HEK293 (cell line): ENCODE measurements around the gene GNAZ.

Experiments used
- CTCF ChIA-PET: fragments of 350-600 bp; formaldehyde crosslinking; extraction: SDS; loops from one replicate; lab custom pipeline; 2021; ENCODE audit warnings: antibody characterized with exemption; lab: Yijun Ruan, JAX
- POLR2A ChIA-PET: fragments of 300-600 bp; formaldehyde crosslinking; extraction: SDS; loops from one replicate; lab custom pipeline; 2020; ENCODE audit warnings: antibody characterized with exemption, inconsistent platforms; lab: Yijun Ruan, JAX
- H3K27ac ChIP-seq: fragments of 200-500 bp; sonication (Bioruptor generic); 2 replicates; pipeline ENCODE4 v1.5.1; 2014; ENCODE audit warnings: low read depth, low read length, control low read depth, inconsistent platforms; ENCODE audit errors: extremely low read depth
- H3K36me3 ChIP-seq, 2 experiments: fragments of 200-500 bp in 1 of 2; sonication (Bioruptor generic) in 1 of 2; 1 replicate in 1 of 2; 2 replicates in 1 of 2; pipeline ENCODE4 v1.5.1; 2014 to 2017; ENCODE audit warnings: inconsistent platforms in 2 of 2, low read length in 2 of 2; ENCODE audit not compliant: control insufficient read depth in 2 of 2, insufficient read depth in 1 of 2
- H3K4me1 ChIP-seq: fragments of 200-500 bp; sonication (Bioruptor generic); 2 replicates; pipeline ENCODE4 v1.5.1; 2014; ENCODE audit warnings: mild to moderate bottlenecking, low read length, inconsistent platforms; ENCODE audit not compliant: control insufficient read depth, insufficient read depth
- H3K4me3 ChIP-seq: 2 replicates; pipeline ENCODE4 v1.5.1; 2011; ENCODE audit warnings: low read depth, mild to moderate bottlenecking, control low read depth, low read length, moderate library complexity
- H3K9me3 ChIP-seq: fragments of 200-500 bp; sonication (Bioruptor generic); 2 replicates; pipeline ENCODE4 v1.5.1; 2014; ENCODE audit warnings: low read depth, low read length, inconsistent platforms; ENCODE audit not compliant: control insufficient read depth, insufficient read depth
- ELK4 ChIP-seq: IDR thresholded peaks from 2 replicates; pipeline ENCODE4 v1.6.1; 2011; ENCODE audit warnings: mild to moderate bottlenecking, low read depth, low read length, borderline replicate concordance
- GLIS1 ChIP-seq: fragments of 450-650 bp; formaldehyde crosslinking; IDR thresholded peaks from 2 replicates; pipeline ENCODE4 v1.5.1; 2016; ENCODE audit warnings: missing biosample characterization, missing genetic modification characterization
- KLF1 ChIP-seq: fragments of 450-650 bp; formaldehyde crosslinking; IDR thresholded peaks from 2 replicates; pipeline ENCODE4 v1.5.1; 2016; ENCODE audit warnings: missing biosample characterization, missing genetic modification characterization
- MYNN ChIP-seq: fragments of 450-650 bp; formaldehyde crosslinking; IDR thresholded peaks from 2 replicates; pipeline ENCODE4 v1.5.1; 2016; ENCODE audit warnings: missing biosample characterization, missing genetic modification characterization, borderline replicate concordance
- MZF1 ChIP-seq: fragments of 450-650 bp; formaldehyde crosslinking; IDR thresholded peaks from 2 replicates; pipeline ENCODE4 v1.5.1; 2017; ENCODE audit warnings: missing biosample characterization, missing genetic modification characterization, borderline replicate concordance
- YY1 ChIP-seq: fragments of 450-650 bp; formaldehyde crosslinking; IDR thresholded peaks from 2 replicates; pipeline ENCODE4 v1.5.1; 2018; ENCODE audit warnings: missing biosample characterization, missing genetic modification characterization
- ZBTB48 ChIP-seq: fragments of 450-650 bp; formaldehyde crosslinking; IDR thresholded peaks from 2 replicates; pipeline ENCODE4 v1.5.1; 2016; ENCODE audit warnings: missing biosample characterization, missing genetic modification characterization
- ZFP3 ChIP-seq: fragments of 450-650 bp; formaldehyde crosslinking; IDR thresholded peaks from 2 replicates; pipeline ENCODE4 v1.5.1; 2016; ENCODE audit warnings: low read depth, missing biosample characterization, missing genetic modification characterization
- ZIC2 ChIP-seq: fragments of 450-650 bp; formaldehyde crosslinking; IDR thresholded peaks from 2 replicates; pipeline ENCODE4 v1.5.1; 2016; ENCODE audit warnings: missing biosample characterization, missing genetic modification characterization
- ZNF155 ChIP-seq: fragments of 450-650 bp; formaldehyde crosslinking; IDR thresholded peaks from 2 replicates; pipeline ENCODE4 v1.5.1; 2016; ENCODE audit warnings: missing biosample characterization, missing genetic modification characterization
- ZNF24 ChIP-seq: fragments of 450-650 bp; formaldehyde crosslinking; IDR thresholded peaks from 2 replicates; pipeline ENCODE4 v1.5.1; 2016; ENCODE audit warnings: missing biosample characterization, missing genetic modification characterization
- ZNF292 ChIP-seq: fragments of 450-650 bp; formaldehyde crosslinking; IDR thresholded peaks from 2 replicates; pipeline ENCODE4 v1.5.1; 2016; ENCODE audit warnings: low read depth, missing biosample characterization, missing genetic modification characterization, borderline replicate concordance
- ZNF404 ChIP-seq: fragments of 450-650 bp; formaldehyde crosslinking; IDR thresholded peaks from 2 replicates; pipeline ENCODE4 v1.5.1; 2017; ENCODE audit warnings: missing biosample characterization, missing genetic modification characterization
- ZNF433 ChIP-seq: fragments of 450-650 bp; formaldehyde crosslinking; IDR thresholded peaks from 2 replicates; pipeline ENCODE4 v1.5.1; 2016; ENCODE audit warnings: missing biosample characterization, missing genetic modification characterization, low read depth
- ZNF513 ChIP-seq: fragments of 450-650 bp; IDR thresholded peaks from 2 replicates; pipeline ENCODE4 v1.5.1; 2018; ENCODE audit warnings: missing biosample characterization, missing genetic modification characterization
- ZNF521 ChIP-seq: fragments of 450-650 bp; formaldehyde crosslinking; IDR thresholded peaks from 2 replicates; pipeline ENCODE4 v1.5.1; 2017; ENCODE audit warnings: missing biosample characterization, mild to moderate bottlenecking, missing genetic modification characterization
- ZNF555 ChIP-seq: fragments of 450-650 bp; formaldehyde crosslinking; conservative IDR thresholded peaks from 2 replicates; pipeline ENCODE4 v1.5.1; 2017; ENCODE audit warnings: missing biosample characterization, mild to moderate bottlenecking, missing genetic modification characterization, inconsistent platforms
- ZNF561 ChIP-seq: fragments of 450-650 bp; IDR thresholded peaks from 2 replicates; pipeline ENCODE4 v1.5.1; 2018; ENCODE audit warnings: missing biosample characterization, missing genetic modification characterization, borderline replicate concordance
- ZNF585B ChIP-seq: fragments of 450-650 bp; formaldehyde crosslinking; IDR thresholded peaks from 2 replicates; pipeline ENCODE4 v1.5.1; 2016; ENCODE audit warnings: missing biosample characterization, missing genetic modification characterization
- ZNF660 ChIP-seq: fragments of 450-650 bp; IDR thresholded peaks from 2 replicates; pipeline ENCODE4 v1.5.1; 2018; ENCODE audit warnings: missing biosample characterization, mild to moderate bottlenecking, missing genetic modification characterization
- ZNF670 ChIP-seq: fragments of 450-650 bp; formaldehyde crosslinking; IDR thresholded peaks from 2 replicates; pipeline ENCODE4 v1.5.1; 2016; ENCODE audit warnings: missing biosample characterization, missing genetic modification characterization, low read depth
- ZSCAN16 ChIP-seq: fragments of 450-650 bp; formaldehyde crosslinking; IDR thresholded peaks from 2 replicates; pipeline ENCODE4 v1.5.1; 2016; ENCODE audit warnings: missing biosample characterization, missing genetic modification characterization
- TF ChIP-seq, protein P1 (sequence below): fragments of 450-650 bp; IDR thresholded peaks from 2 replicates; pipeline ENCODE4 v1.5.1; 2018; ENCODE audit warnings: missing biosample characterization, mild to moderate bottlenecking, missing genetic modification characterization
- TF ChIP-seq, protein P2 (sequence below): fragments of 450-650 bp; formaldehyde crosslinking; IDR thresholded peaks from 2 replicates; pipeline ENCODE4 v1.5.1; 2016; ENCODE audit warnings: missing biosample characterization, missing genetic modification characterization

Gene GNAZ

GRCh38 chr22:23058481-23059283, 11.6 kb upstream of the GNAZ start:
- CTCF ChIA-PET, result no interaction called here
- no peak overlapping the region for H3K4me3 ChIP-seq
- TF ChIP-seq ZNF292 (tag by site-specific recombination) (no peak), KLF1 (tag by site-specific recombination) (peak; percentile 77), ZNF521 (tag by site-specific recombination) (no peak), GLIS1 (peak; percentile 83)
- TF ChIP-seq, all 188 proteins: peak for 2
- no peaks in the 10 kb centered on the region for H3K4me1 ChIP-seq
- POLR2A ChIA-PET, result no interaction called here
- no peaks in the 10 kb centered on the region for H3K36me3 ChIP-seq
- no peaks in the 10 kb centered on the region for H3K9me3 ChIP-seq
- H3K27ac ChIP-seq, result no peak overlapping the region

GRCh38 chr22:23059284-23059948, 10.9 kb upstream of the GNAZ start:
- H3K4me1 ChIP-seq, result no peaks in the 10 kb centered on the region
- TF ChIP-seq ZNF660 (tag by site-specific recombination) (no peak), YY1 (tag by site-specific recombination) (no peak), ZNF433 (tag by site-specific recombination) (no peak), ZNF513 (tag by site-specific recombination) (no peak), ZNF404 (no peak)

DNA sequence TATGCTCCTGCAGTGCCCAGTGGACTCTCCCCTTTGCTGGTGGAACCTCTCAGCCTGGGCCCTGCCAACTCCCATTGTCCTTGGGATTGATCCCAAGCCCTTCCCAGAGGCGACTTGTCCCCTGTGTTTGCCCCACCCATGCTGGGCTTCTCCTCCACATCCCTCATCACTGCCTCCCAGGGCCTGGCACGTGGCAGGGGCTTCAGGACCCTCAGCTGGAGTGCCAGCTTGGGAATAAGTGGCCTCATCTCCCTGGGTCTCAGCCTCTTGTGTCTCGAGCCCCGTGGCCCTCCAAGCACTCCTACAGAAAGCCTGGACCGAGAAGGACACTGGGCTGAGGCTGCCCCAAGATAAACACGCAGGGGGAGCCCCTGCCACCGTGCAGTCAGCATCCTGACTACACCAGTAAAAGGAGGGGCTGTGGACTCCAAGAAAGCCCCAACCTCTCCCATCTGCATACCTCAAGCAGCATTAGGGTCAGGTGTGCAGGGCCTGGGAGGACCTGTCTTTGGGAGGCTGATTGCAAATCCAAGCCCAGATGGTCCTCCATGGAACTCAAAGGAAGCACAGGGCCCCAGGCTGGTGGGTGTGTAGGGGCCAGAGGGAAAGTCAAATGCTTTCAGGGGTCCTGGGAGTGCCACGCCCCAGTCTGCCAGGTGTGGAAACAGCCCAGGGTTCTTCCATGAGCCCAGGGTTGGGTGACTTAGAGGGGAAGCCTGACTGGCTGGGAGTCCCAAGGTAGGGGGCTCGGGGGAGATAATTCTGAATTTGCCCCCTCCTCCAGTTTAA, 9.5 kb upstream of the GNAZ start:
- CTCF ChIA-PET, result no interaction called here
- no peaks in the 10 kb centered on the region for H3K36me3 ChIP-seq
- H3K4me1 ChIP-seq, result no peaks in the 10 kb centered on the region
- no peak overlapping the region for H3K27ac ChIP-seq
- H3K4me3 ChIP-seq, result no peak overlapping the region
- no peaks in the 10 kb centered on the region for H3K9me3 ChIP-seq
- POLR2A ChIA-PET, result no interaction called here
- TF ChIP-seq ZNF555 (tag by site-specific recombination) (no peak), ZFP3 (tag by site-specific recombination) (no peak), ZNF561 (tag by site-specific recombination) (no peak), ZSCAN16 (tag by site-specific recombination) (no peak), MYNN (no peak), ZNF155 (no peak), ZIC2 (tag by site-specific recombination) (no peak), ZNF670 (no peak), ZNF585B (tag by site-specific recombination) (no peak), YY1 (tag by site-specific recombination) (no peak), ZBTB48 (tag by site-specific recombination) (no peak), MZF1 (tag by site-specific recombination) (no peak), ZNF24 (tag by site-specific recombination) (no peak), ELK4 (no peak)
- TF ChIP-seq, protein P1, sequence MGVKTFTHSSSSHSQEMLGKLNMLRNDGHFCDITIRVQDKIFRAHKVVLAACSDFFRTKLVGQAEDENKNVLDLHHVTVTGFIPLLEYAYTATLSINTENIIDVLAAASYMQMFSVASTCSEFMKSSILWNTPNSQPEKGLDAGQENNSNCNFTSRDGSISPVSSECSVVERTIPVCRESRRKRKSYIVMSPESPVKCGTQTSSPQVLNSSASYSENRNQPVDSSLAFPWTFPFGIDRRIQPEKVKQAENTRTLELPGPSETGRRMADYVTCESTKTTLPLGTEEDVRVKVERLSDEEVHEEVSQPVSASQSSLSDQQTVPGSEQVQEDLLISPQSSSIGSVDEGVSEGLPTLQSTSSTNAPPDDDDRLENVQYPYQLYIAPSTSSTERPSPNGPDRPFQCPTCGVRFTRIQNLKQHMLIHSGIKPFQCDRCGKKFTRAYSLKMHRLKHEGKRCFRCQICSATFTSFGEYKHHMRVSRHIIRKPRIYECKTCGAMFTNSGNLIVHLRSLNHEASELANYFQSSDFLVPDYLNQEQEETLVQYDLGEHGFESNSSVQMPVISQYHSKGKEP (tag by site-specific recombination), result no peak
- TF ChIP-seq, protein P2, sequence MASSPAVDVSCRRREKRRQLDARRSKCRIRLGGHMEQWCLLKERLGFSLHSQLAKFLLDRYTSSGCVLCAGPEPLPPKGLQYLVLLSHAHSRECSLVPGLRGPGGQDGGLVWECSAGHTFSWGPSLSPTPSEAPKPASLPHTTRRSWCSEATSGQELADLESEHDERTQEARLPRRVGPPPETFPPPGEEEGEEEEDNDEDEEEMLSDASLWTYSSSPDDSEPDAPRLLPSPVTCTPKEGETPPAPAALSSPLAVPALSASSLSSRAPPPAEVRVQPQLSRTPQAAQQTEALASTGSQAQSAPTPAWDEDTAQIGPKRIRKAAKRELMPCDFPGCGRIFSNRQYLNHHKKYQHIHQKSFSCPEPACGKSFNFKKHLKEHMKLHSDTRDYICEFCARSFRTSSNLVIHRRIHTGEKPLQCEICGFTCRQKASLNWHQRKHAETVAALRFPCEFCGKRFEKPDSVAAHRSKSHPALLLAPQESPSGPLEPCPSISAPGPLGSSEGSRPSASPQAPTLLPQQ, result no peak

More at GRCh38 chr22:23059284-23059948, 10.9 kb upstream of the GNAZ start:
- POLR2A ChIA-PET, result no interaction called here
- H3K36me3 ChIP-seq, result no peaks in the 10 kb centered on the region
- no peaks in the 10 kb centered on the region for H3K9me3 ChIP-seq
- H3K4me3 ChIP-seq, result no peak overlapping the region
- CTCF ChIA-PET, result no interaction called here
- H3K27ac ChIP-seq, result no peak overlapping the region
